Testis (tissue), 3 donors: ENCODE results near the gene SDCBP2. TPM values are rescaled to one million over a fixed set of nuclear protein-coding genes. Genes with fewer than 3 reads are reported as not detected.

ENCODE experiments used
- DNase-seq: peaks from one replicate; pipeline ENCODE4 v3.0.0-alpha.2; 2019
- H3K27ac ChIP-seq, 2 donors: fragments of 200-600 bp; sonication (generic); one replicate each; pipeline ENCODE4 v1.5.1; 2019
- H3K27me3 ChIP-seq: fragments of 200-600 bp; sonication (generic); one replicate; pipeline ENCODE4 v1.5.1; 2019
- H3K36me3 ChIP-seq: fragments of 200-600 bp; sonication (generic); one replicate; pipeline ENCODE4 v1.5.1; 2017; ENCODE audit warnings: low read depth; ENCODE audit errors: missing control alignments
- H3K4me1 ChIP-seq: fragments of 200-600 bp; sonication (generic); one replicate; pipeline ENCODE4 v1.5.1; 2019
- H3K4me3 ChIP-seq, 2 donors: fragments of 200-600 bp; sonication (generic); one replicate each; pipeline ENCODE4 v1.5.1; 2017 to 2019
- H3K9me3 ChIP-seq: fragments of 200-600 bp; sonication (generic); one replicate; pipeline ENCODE4 v1.5.1; 2017
- CTCF ChIP-seq, 3 experiments: fragments of 450-650 bp in 2 of 3; fragments of 200-600 bp in 1 of 3; sonication (generic) in 1 of 3; IDR thresholded peaks; one replicate each; pipeline ENCODE4 v1.5.1; 2016 to 2019; ENCODE audit warnings: antibody characterized with exemption in 3 of 3, mild to moderate bottlenecking in 2 of 3, moderate library complexity in 1 of 3
- POLR2A ChIP-seq: fragments of 450-650 bp; IDR thresholded peaks from one replicate; pipeline ENCODE4 v1.6.1; 2017; ENCODE audit warnings: antibody characterized with exemption, mild to moderate bottlenecking, moderate library complexity
- WGBS, 2 donors: methylation state at CpG; one replicate each; pipeline ENCODE4 v1.1.5; 2018; 5-methylcytosine and 5-hydroxymethylcytosine counted together
- intact Hi-C: fragments of 100-400 bp; cut with DNase I; formaldehyde crosslinking; loops from one replicate; pipeline ENCODE4 v1.15.1; 2023; ENCODE audit warnings: low total_unique reads
- polyA plus RNA-seq: library from polyadenylated mRNA; stranded (reverse); fragments of 350-450 nt; fragmentation: Illumina TruSeq; extraction: RNeasy Lipid Tissue Mini Kit (QIAGEN cat#74804); gene quantifications from one replicate; pipeline ENCODE4 v1.2.3, GENCODE V29; 2014; ENCODE audit warnings: low read depth, low replicate concordance; ENCODE audit not compliant: insufficient read depth
- total RNA-seq, 2 donors: library from RNA; depleted of rRNA; stranded (reverse); fragments of >200 nt; gene quantifications; one replicate each; pipeline ENCODE4 v1.2.3, GENCODE V29; 2016

The SDCBP2 gene
- total and polyA plus RNA-seq, 3 donors from 2014 or later, result 5.5 to 10.9 (median 6.4) TPM

- no peaks in the 10 kb centered on the region for H3K9me3 ChIP-seq
- no peak overlapping the region for H3K4me3 ChIP-seq
- intact Hi-C loops, result no loop called here
- H3K27me3 ChIP-seq, result no peaks in the 10 kb centered on the region
- DNase-seq, result no peak
- no peaks in the 10 kb centered on the region for H3K4me1 ChIP-seq
- WGBS, 2 donors, result 90 to 96% methylated on average over 1 of the region's 1 CpG
- TF ChIP-seq CTCF (IDR thresholded peaks at IDR 0.05) (no peak), POLR2A (no peak)
- H3K27ac ChIP-seq, result no peak overlapping the region
- H3K36me3 ChIP-seq, result no peaks in the 10 kb centered on the region
Measured at GRCh38 chr20:1263853-1264252, 65.1 kb downstream of the SDCBP2 start.

Other genes with a start within 250 kb of the SDCBP2 start
- gene PSMF1, start 210.5 kb downstream of the SDCBP2 start, total RNA-seq, result 100 to 1,000 TPM; 265 to 380 TPM
- 331 TPM for gene PSMF1, start 210.5 kb downstream of the SDCBP2 start, polyA plus RNA-seq
- 1 to 10 TPM; 4.8 to 6.7 TPM for gene TMEM74B, start 144.2 kb downstream of the SDCBP2 start, total RNA-seq
- gene TMEM74B, start 144.2 kb downstream of the SDCBP2 start, polyA plus RNA-seq, result 3.9 TPM
- 1 to 10 TPM; 1.1 to 1.7 TPM for gene C20orf202, start 125.7 kb downstream of the SDCBP2 start, total RNA-seq
- gene C20orf202, start 125.7 kb downstream of the SDCBP2 start, polyA plus RNA-seq, result 0.84 TPM
- 10 to 100 TPM in 1 of 2 donors, 1 to 10 TPM in 1; 7.5 to 13.7 TPM for gene RAD21L1, start 103.1 kb downstream of the SDCBP2 start, total RNA-seq
- gene RAD21L1, start 103.1 kb downstream of the SDCBP2 start, polyA plus RNA-seq, result 12.1 TPM
- gene SNPH, start 62.8 kb downstream of the SDCBP2 start, total RNA-seq, result 10 to 100 TPM in 1 of 2 donors, 1 to 10 TPM in 1; 9.0 to 10.4 TPM
- gene SNPH, start 62.8 kb downstream of the SDCBP2 start, polyA plus RNA-seq, result 4.2 TPM
- gene FKBP1A, start 63.9 kb upstream of the SDCBP2 start, total RNA-seq, result 100 to 1,000 TPM in 1 of 2 donors, 10 to 100 TPM in 1; 90.9 to 122 TPM
- gene FKBP1A, start 63.9 kb upstream of the SDCBP2 start, polyA plus RNA-seq, result 182 TPM
- gene NSFL1C, start 137.7 kb upstream of the SDCBP2 start, total RNA-seq, result 10 to 100 TPM; 61.8 to 63.9 TPM
- 107 TPM for gene NSFL1C, start 137.7 kb upstream of the SDCBP2 start, polyA plus RNA-seq
- gene SIRPB2, start 162.3 kb upstream of the SDCBP2 start, total RNA-seq, result 1 to 10 TPM in 1 of 2 donors, under 1 TPM in 1; 0.63 to 3.3 TPM
- gene SIRPB2, start 162.3 kb upstream of the SDCBP2 start, polyA plus RNA-seq, result 1.5 TPM
- 10 to 100 TPM; 19.1 to 46.7 TPM for gene SIRPD, start 228.6 kb upstream of the SDCBP2 start, total RNA-seq
- gene SIRPD, start 228.6 kb upstream of the SDCBP2 start, polyA plus RNA-seq, result 91.3 TPM